Hepatocyte (in vitro differentiated cells): ENCODE measurements around the gene NOX4. TPM values are rescaled to one million over a fixed set of nuclear protein-coding genes. Genes with fewer than 3 reads are reported as not detected.

Experiments
- DNase-seq: peaks from one replicate; pipeline ENCODE4 v3.0.0-alpha.2; 2016; ENCODE audit warnings: low spot score
- H2AFZ ChIP-seq: fragments of 200-600 bp; sonication (generic); 2 replicates; pipeline ENCODE4 v1.6.0; 2016; ENCODE audit warnings: antibody characterized with exemption, mild to moderate bottlenecking
- H3K27ac ChIP-seq: fragments of 200-600 bp; sonication (generic); 2 replicates; pipeline ENCODE4 v1.5.1; 2016; ENCODE audit warnings: mild to moderate bottlenecking
- H3K27me3 ChIP-seq: fragments of 200-600 bp; sonication (generic); 2 replicates; pipeline ENCODE4 v1.6.1; 2016
- H3K36me3 ChIP-seq: fragments of 200-600 bp; sonication (generic); replicated peaks from 2 replicates; pipeline ENCODE4 v1.5.1; 2016; ENCODE audit warnings: low read depth; ENCODE audit not compliant: insufficient read depth
- H3K4me1 ChIP-seq: fragments of 200-600 bp; sonication (generic); 2 replicates; pipeline ENCODE4 v1.5.1; 2016; ENCODE audit warnings: mild to moderate bottlenecking, moderate library complexity; ENCODE audit not compliant: insufficient read depth
- H3K4me2 ChIP-seq: fragments of 200-600 bp; sonication (generic); 2 replicates; pipeline ENCODE4 v1.6.0; 2016
- H3K4me3 ChIP-seq: fragments of 200-600 bp; sonication (generic); 2 replicates; pipeline ENCODE4 v1.5.1; 2016; ENCODE audit warnings: mild to moderate bottlenecking
- H3K79me2 ChIP-seq: fragments of 200-600 bp; sonication (generic); 2 replicates; pipeline ENCODE4 v1.6.0; 2017; ENCODE audit warnings: mild to moderate bottlenecking
- H3K9me2 ChIP-seq: fragments of 200-600 bp; sonication (generic); replicated peaks from 2 replicates; pipeline ENCODE4 v1.6.0; 2017; ENCODE audit warnings: mild to moderate bottlenecking; ENCODE audit not compliant: insufficient read depth
- H3K9me3 ChIP-seq: fragments of 200-600 bp; sonication (generic); 2 replicates; pipeline ENCODE4 v1.5.1; 2016; ENCODE audit warnings: low read depth, mild to moderate bottlenecking
- H4K20me1 ChIP-seq: fragments of 200-600 bp; sonication (generic); 2 replicates; pipeline ENCODE4 v1.6.0; 2016; ENCODE audit warnings: mild to moderate bottlenecking; ENCODE audit not compliant: insufficient read depth, poor library complexity, severe bottlenecking
- CTCF ChIP-seq: fragments of 200-600 bp; sonication (generic); IDR thresholded peaks from 2 replicates; pipeline ENCODE4 v1.5.1; 2016; ENCODE audit warnings: antibody characterized with exemption, mild to moderate bottlenecking; ENCODE audit not compliant: poor library complexity
- EZH2 ChIP-seq: fragments of 200-600 bp; sonication (generic); IDR thresholded peaks from 2 replicates; pipeline ENCODE4 v1.6.1; 2016; ENCODE audit warnings: antibody characterized with exemption, mild to moderate bottlenecking, borderline replicate concordance
- EZH2phosphoT487 ChIP-seq: fragments of 200-600 bp; sonication (generic); IDR thresholded peaks from one replicate; pipeline ENCODE4 v1.6.1; 2018; ENCODE audit warnings: antibody characterized with exemption, mild to moderate bottlenecking, low read depth, moderate library complexity; ENCODE audit not compliant: unreplicated experiment, severe bottlenecking
- WGBS: methylation state at CpG from one replicate; pipeline ENCODE4 v1.1.6; 2016; ENCODE audit warnings: low lambda C conversion rate; ENCODE audit errors: missing lambda C conversion rate; 5-methylcytosine and 5-hydroxymethylcytosine counted together
- polyA plus RNA-seq: library from polyadenylated mRNA; unstranded; fragments of >200 nt; fragmentation: Nextera tagmentation; extraction: Ambion mirVana; gene quantifications from 2 replicates; pipeline ENCODE4 v1.2.1, GENCODE V29; 2016
- total RNA-seq: library from RNA; depleted of rRNA; stranded (reverse); fragments of >200 nt; gene quantifications from 2 replicates; pipeline ENCODE4 v1.2.3, GENCODE V29; 2014

NOX4 gene
- total and polyA plus RNA-seq, 2 experiments from 2014 or later, result 9.4 to 20.7 TPM

- WGBS, result 29% methylated on average over 1 of the region's 1 CpG
- peaks cover 3% of the 10 kb centered on the region for H3K79me2 ChIP-seq
- H3K27me3 ChIP-seq, result no peaks in the 10 kb centered on the region
- H2AFZ ChIP-seq, result no peak overlapping the region
- peaks cover 10% of the 10 kb centered on the region for H3K4me1 ChIP-seq
- H3K4me3 ChIP-seq, result no peak overlapping the region
- H3K4me2 ChIP-seq, result peak overlapping the region; percentile 83
- H3K27ac ChIP-seq, result peak overlapping the region; percentile 83
- no peaks in the 10 kb centered on the region for H4K20me1 ChIP-seq
- no peaks in the 10 kb centered on the region for H3K36me3 ChIP-seq
- TF ChIP-seq CTCF (no peak), EZH2phosphoT487 (no peak), EZH2 (no peak)
- H3K9me3 ChIP-seq, result no peaks in the 10 kb centered on the region
- no peak for DNase-seq
- no peaks in the 10 kb centered on the region for H3K9me2 ChIP-seq
Measured at GRCh38 chr11:89489930-89490329, 1.2 kb downstream of the NOX4 start.

- H3K79me2 ChIP-seq, result peaks cover 3% of the 10 kb centered on the region
- no peak overlapping the region for H3K4me3 ChIP-seq
- H4K20me1 ChIP-seq, result no peaks in the 10 kb centered on the region
- no peaks in the 10 kb centered on the region for H3K9me3 ChIP-seq
- no peak overlapping the region for H3K4me2 ChIP-seq
- H2AFZ ChIP-seq, result no peak overlapping the region
- H3K27ac ChIP-seq, result no peak overlapping the region
- 67% methylated on average over 3 of the region's 3 CpGs for WGBS
- no peak for DNase-seq
- peaks cover 7% of the 10 kb centered on the region for H3K4me1 ChIP-seq
- H3K9me2 ChIP-seq, result no peaks in the 10 kb centered on the region
- no peaks in the 10 kb centered on the region for H3K27me3 ChIP-seq
- no peak for TF ChIP-seq EZH2phosphoT487
- H3K36me3 ChIP-seq, result no peaks in the 10 kb centered on the region
Measured at GRCh38 chr11:89487016-89487415, 4.2 kb downstream of the NOX4 start.

GRCh38 chr11:89484896-89485295, 6.3 kb downstream of the NOX4 start:
- Histone ChIP-seq H3K27me3 (no peaks in the 10 kb centered on the region), H3K36me3 (no peaks in the 10 kb centered on the region), H3K9me3 (no peaks in the 10 kb centered on the region), H2AFZ (no peak overlapping the region), H3K79me2 (peaks cover 3% of the 10 kb centered on the region), H3K9me2 (no peaks in the 10 kb centered on the region), H3K4me2 (no peak overlapping the region), H3K4me1 (no peaks in the 10 kb centered on the region), H3K27ac (no peak overlapping the region), H4K20me1 (no peaks in the 10 kb centered on the region), H3K4me3 (no peak overlapping the region)
- no peak for DNase-seq
- TF ChIP-seq EZH2, result no peak
- TF ChIP-seq CTCF, result no peak
- TF ChIP-seq EZH2phosphoT487, result no peak

GRCh38 chr11:89477175-89477574, 14.0 kb downstream of the NOX4 start:
- Histone ChIP-seq H3K9me2 (no peaks in the 10 kb centered on the region), H4K20me1 (no peaks in the 10 kb centered on the region), H3K9me3 (no peaks in the 10 kb centered on the region), H3K27ac (no peak overlapping the region), H3K4me2 (no peak overlapping the region), H3K4me3 (no peak overlapping the region), H3K36me3 (no peaks in the 10 kb centered on the region), H3K27me3 (no peaks in the 10 kb centered on the region), H3K79me2 (no peaks in the 10 kb centered on the region), H3K4me1 (no peaks in the 10 kb centered on the region), H2AFZ (no peak overlapping the region)
- DNase-seq, result peak; percentile 46
- no peak for TF ChIP-seq CTCF
- TF ChIP-seq EZH2, result no peak
- TF ChIP-seq EZH2phosphoT487, result no peak
- WGBS, result 52% methylated on average over 6 of the region's 6 CpGs
